Parathyroid adenoma (tissue), 2 donors: Measurements from ENCODE around the gene NPEPL1.

Experiments
- H2AFZ ChIP-seq: fragments of 300-600 bp; sonication (generic); one replicate; pipeline ENCODE4 v1.7.0; 2017; ENCODE audit warnings: antibody characterized with exemption, mild to moderate bottlenecking
- H3K27ac ChIP-seq: fragments of 300-600 bp; sonication (generic); one replicate; pipeline ENCODE4 v1.7.0; 2017
- H3K27me3 ChIP-seq: fragments of 300-600 bp; sonication (generic); one replicate; pipeline ENCODE4 v1.7.0; 2017; ENCODE audit warnings: low read length; ENCODE audit not compliant: control insufficient read depth, insufficient read depth
- H3K36me3 ChIP-seq: fragments of 300-600 bp; sonication (generic); one replicate; pipeline ENCODE4 v1.7.0; 2017; ENCODE audit warnings: low read length; ENCODE audit not compliant: control insufficient read depth, insufficient read depth
- H3K4me1 ChIP-seq: fragments of 300-600 bp; sonication (generic); one replicate; pipeline ENCODE4 v1.7.0; 2017; ENCODE audit warnings: control low read depth
- H3K4me2 ChIP-seq: fragments of 300-600 bp; sonication (generic); one replicate; pipeline ENCODE4 v1.7.0; 2017; ENCODE audit warnings: low read length
- H3K4me3 ChIP-seq: fragments of 300-600 bp; sonication (generic); one replicate; pipeline ENCODE4 v1.7.0; 2017; ENCODE audit warnings: low read depth, low read length
- H3K79me2 ChIP-seq: fragments of 300-600 bp; sonication (generic); one replicate; pipeline ENCODE4 v1.7.0; 2017; ENCODE audit warnings: control low read depth
- H3K9ac ChIP-seq: fragments of 300-600 bp; sonication (generic); one replicate; pipeline ENCODE4 v1.7.0; 2017; ENCODE audit warnings: mild to moderate bottlenecking
- H3K9me3 ChIP-seq: fragments of 300-600 bp; sonication (generic); one replicate; pipeline ENCODE4 v1.7.0; 2017; ENCODE audit warnings: low read length; ENCODE audit not compliant: control insufficient read depth
- CTCF ChIP-seq: fragments of 300-600 bp; sonication (generic); IDR thresholded peaks from one replicate; pipeline ENCODE4 v1.7.0; 2017; ENCODE audit warnings: antibody characterized with exemption, mild to moderate bottlenecking
- donor health status: primary hyperparathyroidism.

The NPEPL1 gene

GRCh38 chr20:58688840-58689239 lies 3.8 kb upstream of the NPEPL1 start:
- peaks cover 5% of the 10 kb centered on the region for H3K79me2 ChIP-seq
- no peak overlapping the region for H3K4me2 ChIP-seq
- no peak overlapping the region for H3K9ac ChIP-seq
- no peak overlapping the region for H3K4me3 ChIP-seq
- peaks cover 10% of the 10 kb centered on the region for H3K4me1 ChIP-seq
- H2AFZ ChIP-seq = no peak overlapping the region
- H3K27ac ChIP-seq = no peak overlapping the region
- H3K27me3 ChIP-seq = no peaks in the 10 kb centered on the region
- no peaks in the 10 kb centered on the region for H3K9me3 ChIP-seq
- TF ChIP-seq CTCF = no peak
- H3K36me3 ChIP-seq = no peaks in the 10 kb centered on the region

GRCh38 chr20:58690396-58691135 lies 2.0 kb upstream of the NPEPL1 start:
- H3K79me2 ChIP-seq = peaks cover 5% of the 10 kb centered on the region
- no peak overlapping the region for H3K9ac ChIP-seq
- no peaks in the 10 kb centered on the region for H3K27me3 ChIP-seq
- H3K9me3 ChIP-seq = no peaks in the 10 kb centered on the region
- peak overlapping the region; percentile 40 for H3K27ac ChIP-seq
- H3K4me3 ChIP-seq = no peak overlapping the region
- TF ChIP-seq CTCF = no peak
- peak overlapping the region; percentile 56 for H2AFZ ChIP-seq
- H3K4me1 ChIP-seq = peaks cover 10% of the 10 kb centered on the region
- H3K36me3 ChIP-seq = no peaks in the 10 kb centered on the region
- H3K4me2 ChIP-seq = no peak overlapping the region

GRCh38 chr20:58691773-58692578 lies 624 bp upstream of the NPEPL1 start:
- H3K36me3 ChIP-seq = no peaks in the 10 kb centered on the region
- H2AFZ ChIP-seq = peak overlapping the region; percentile 95
- TF ChIP-seq CTCF = no peak
- no peak overlapping the region for H3K4me2 ChIP-seq
- H3K4me1 ChIP-seq = peaks cover 10% of the 10 kb centered on the region
- no peaks in the 10 kb centered on the region for H3K27me3 ChIP-seq
- peaks cover 5% of the 10 kb centered on the region for H3K79me2 ChIP-seq
- H3K27ac ChIP-seq = peak overlapping the region; percentile 66
- no peak overlapping the region for H3K4me3 ChIP-seq
- no peak overlapping the region for H3K9ac ChIP-seq
- H3K9me3 ChIP-seq = no peaks in the 10 kb centered on the region

- Histone ChIP-seq H3K9ac (peak overlapping the region; percentile 72), H3K9me3 (no peaks in the 10 kb centered on the region), H2AFZ (peak overlapping the region; percentile 95), H3K4me1 (peaks cover 10% of the 10 kb centered on the region), H3K79me2 (peaks cover 5% of the 10 kb centered on the region), H3K27ac (peak overlapping the region; percentile 47), H3K27me3 (no peaks in the 10 kb centered on the region), H3K36me3 (no peaks in the 10 kb centered on the region), H3K4me2 (peak overlapping the region; percentile 68), H3K4me3 (peak overlapping the region; percentile 34)
- no peak for TF ChIP-seq CTCF
Measured at GRCh38 chr20:58693226-58694006, 816 bp downstream of the NPEPL1 start.
